Fibroblast of skin of abdomen (primary cell): Measurements from ENCODE around the gene NPVF. TPM values are rescaled to one million over a fixed set of nuclear protein-coding genes. Genes with fewer than 3 reads are reported as not detected.

Experiments used
- DNase-seq: peaks from one replicate; pipeline ENCODE4 v3.0.0-alpha.2; 2013
- polyA plus RNA-seq, 2 experiments: library from polyadenylated mRNA; unstranded; fragments of 120-200 nt; gene quantifications; one replicate each; pipeline ENCODE4 v1.2.1, GENCODE V29; 2013; ENCODE audit not compliant: insufficient read length in 2 of 2

Gene NPVF, protein sequence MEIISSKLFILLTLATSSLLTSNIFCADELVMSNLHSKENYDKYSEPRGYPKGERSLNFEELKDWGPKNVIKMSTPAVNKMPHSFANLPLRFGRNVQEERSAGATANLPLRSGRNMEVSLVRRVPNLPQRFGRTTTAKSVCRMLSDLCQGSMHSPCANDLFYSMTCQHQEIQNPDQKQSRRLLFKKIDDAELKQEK
- not detected for polyA plus RNA-seq (2013, experiment 1 of 2; ENCODE audit: insufficient read length)
- not detected for polyA plus RNA-seq (2013, experiment 2 of 2; ENCODE audit: insufficient read length)

GRCh38 chr7:25228386-25228785, at the start of gene NPVF:
Gene NPVF (minus strand): TSS chr7:25228486. CDS start chr7:25228439, 47 bp downstream.
- DNase-seq, result no peak

DNA sequence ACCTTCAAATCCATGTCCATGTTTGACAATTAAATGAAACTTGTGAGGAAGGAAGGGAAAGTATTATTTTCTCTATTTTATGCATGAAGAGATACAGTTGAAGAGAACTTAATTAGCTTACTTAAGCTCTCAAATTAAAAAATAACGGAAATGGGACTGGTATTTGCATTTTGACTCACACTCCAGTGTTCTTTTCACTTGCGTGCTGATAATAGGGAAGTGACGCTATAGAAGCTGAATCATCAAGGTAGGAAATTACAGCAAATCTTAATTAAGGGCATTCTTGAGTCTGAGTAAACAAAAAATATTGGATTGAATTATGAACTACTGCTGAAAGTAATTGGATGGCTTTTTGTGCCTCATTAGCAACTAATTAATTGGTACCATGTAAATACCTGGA, 44.0 kb upstream of the NPVF start:
- no peak for DNase-seq

DNA sequence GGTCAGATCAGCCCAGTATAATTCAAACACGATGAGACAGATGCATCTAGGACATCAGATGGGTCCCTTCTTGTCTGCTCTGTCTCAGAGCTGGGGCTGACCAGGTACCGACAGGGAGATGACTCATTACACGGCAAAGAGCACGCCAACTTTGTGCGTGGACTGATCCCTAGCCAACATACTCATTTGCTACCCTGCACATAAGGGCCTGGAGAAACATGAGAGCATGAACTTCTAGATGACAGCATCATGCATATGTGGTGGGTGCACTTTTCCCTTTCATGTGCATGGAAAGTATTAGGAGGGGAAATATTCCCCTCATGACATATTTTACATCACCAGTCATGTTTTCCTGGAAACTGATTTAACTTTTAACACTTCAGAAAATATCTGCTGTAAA, 35.1 kb upstream of the NPVF start:
- peak; percentile 59 for DNase-seq

- peak; percentile 66 for DNase-seq
These were observed 34.3 kb upstream of the NPVF start for GRCh38 chr7:25262586-25262985.

DNA sequence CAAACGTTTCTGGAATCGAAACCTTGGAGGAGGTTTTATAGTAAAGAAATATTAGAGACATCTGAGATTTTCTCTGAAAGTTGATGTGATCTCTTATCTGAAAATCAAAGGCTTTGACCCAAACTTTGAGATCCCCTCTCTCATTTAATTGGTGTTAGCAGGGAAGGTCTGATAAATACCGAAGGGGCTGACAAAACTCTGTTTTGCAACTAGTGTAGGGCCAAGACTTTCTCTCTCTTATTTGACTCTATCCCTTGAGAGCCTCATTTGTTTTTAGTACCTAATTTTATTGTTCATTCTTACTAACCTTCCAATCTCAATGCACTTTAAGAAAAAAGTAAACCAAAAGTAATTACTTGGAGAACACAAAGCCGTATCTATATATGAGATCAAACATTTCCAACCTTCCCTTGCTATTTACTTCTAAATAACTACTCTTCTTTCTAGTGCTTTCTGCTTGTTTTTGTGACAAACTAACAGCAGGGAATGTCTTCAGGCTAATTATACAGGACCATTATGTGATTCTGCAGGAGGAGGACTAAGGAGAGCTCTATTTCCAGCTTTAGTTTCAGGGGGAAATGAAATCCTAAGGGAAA, 33.4 kb upstream of the NPVF start:
- no peak for DNase-seq

GRCh38 chr7:25260862-25261494, 32.7 kb upstream of the NPVF start:
- peak; percentile 72 for DNase-seq

GRCh38 chr7:25259487-25260243, 31.4 kb upstream of the NPVF start:
- peak; percentile 79 for DNase-seq

- no peak for DNase-seq
These were observed 28.1 kb upstream of the NPVF start for GRCh38 chr7:25256333-25256819.

DNA sequence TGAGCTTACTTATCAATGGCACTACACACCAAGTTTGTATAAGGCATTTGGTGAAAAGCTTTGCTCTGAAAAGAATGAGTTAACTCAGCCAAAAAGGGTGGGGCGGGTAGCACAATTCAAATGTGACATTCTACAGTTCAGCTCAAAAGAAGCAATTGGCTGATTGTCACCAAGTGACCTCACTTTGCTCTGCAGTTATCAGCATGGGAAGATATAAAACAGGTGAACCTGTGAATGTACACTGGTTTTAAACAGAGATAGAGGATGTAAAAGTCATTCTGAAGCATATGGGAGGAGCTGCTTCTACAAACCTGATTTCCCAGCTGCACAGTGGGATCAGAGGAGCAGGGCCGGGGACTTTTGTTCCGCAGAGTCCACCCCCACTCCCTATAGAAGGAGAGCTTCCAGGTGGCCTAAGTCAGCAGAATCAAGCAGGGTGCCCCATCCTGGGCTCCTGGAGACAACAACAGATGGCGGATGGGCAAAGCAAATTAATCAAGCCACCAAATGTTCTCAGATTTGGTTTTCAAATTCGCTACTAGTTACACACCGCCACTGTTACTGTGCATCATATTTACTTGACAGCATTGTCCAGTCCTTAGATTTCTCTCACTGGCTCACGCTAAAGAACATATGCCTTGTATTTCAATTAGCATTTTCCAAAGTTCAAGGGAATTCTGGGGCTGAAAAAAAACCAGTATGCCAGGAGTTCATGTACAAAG, 27.5 kb upstream of the NPVF start:
- no peak for DNase-seq

- no peak for DNase-seq
These were observed 26.3 kb upstream of the NPVF start for GRCh38 chr7:25254604-25255003.

DNA sequence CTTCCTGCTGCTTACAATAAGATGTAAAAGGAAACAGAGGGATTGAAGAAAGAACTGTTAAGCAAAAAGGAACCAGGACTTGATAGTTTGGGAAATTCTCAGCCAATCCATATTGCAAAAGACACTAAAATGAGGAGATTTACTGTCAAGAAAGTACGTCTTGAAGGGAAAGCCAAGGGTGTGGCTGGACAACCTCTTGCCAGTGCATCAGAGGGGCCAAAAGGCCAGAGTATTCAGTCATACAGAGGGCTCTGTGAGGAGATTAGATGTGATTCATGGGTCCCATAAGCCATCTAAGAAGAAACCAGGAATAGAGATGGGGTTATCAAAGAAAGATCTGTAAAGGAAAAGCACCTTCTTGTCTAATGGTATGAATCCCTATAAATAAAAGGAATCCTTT, 25.4 kb upstream of the NPVF start:
- no peak for DNase-seq

DNA sequence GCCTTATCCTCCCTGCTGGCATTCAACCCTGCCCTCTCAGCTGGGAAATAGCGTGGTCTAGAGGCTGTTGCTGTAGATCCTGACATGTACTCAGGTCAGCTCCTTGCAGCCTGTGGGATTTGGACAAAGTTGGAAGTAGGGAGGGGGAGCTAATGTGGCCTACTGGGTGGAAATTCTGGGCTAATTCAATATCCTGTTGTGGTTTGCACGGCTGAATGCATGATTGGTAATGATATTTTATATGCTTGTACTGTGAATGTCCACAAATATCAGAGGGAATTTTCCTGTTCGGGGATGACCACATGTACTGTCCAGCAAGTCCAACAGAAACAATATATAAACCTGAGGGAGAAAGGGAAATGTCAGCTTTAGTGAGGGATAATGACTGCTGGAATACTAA, 22.1 kb upstream of the NPVF start:
- DNase-seq, result no peak

GRCh38 chr7:25249772-25250171, 21.5 kb upstream of the NPVF start:
- no peak for DNase-seq

- no peak for DNase-seq
These were observed 18.0 kb upstream of the NPVF start for GRCh38 chr7:25246306-25246705.

GRCh38 chr7:25244254-25245033, 16.2 kb upstream of the NPVF start:
- peak; percentile 5 for DNase-seq

GRCh38 chr7:25242678-25243077, 14.4 kb upstream of the NPVF start:
- no peak for DNase-seq

DNA sequence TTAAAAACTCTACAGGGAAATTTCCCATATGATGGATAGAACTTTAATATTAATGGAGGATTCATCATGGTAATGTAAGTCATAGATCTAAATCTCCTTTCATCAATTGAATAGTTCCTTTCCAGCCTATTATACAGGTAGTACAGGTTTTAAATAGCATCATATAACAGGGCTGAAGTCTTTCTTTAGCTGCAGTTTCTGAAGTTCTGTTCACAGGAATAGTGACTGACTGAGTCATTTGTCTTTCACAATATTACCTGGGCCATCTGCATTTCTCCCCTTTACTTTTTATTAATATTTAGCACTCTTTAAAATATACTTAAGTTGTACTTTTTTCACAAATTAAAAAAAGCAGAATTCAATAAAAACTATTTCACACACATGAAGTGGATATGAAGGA, 12.6 kb upstream of the NPVF start:
- no peak for DNase-seq

DNA sequence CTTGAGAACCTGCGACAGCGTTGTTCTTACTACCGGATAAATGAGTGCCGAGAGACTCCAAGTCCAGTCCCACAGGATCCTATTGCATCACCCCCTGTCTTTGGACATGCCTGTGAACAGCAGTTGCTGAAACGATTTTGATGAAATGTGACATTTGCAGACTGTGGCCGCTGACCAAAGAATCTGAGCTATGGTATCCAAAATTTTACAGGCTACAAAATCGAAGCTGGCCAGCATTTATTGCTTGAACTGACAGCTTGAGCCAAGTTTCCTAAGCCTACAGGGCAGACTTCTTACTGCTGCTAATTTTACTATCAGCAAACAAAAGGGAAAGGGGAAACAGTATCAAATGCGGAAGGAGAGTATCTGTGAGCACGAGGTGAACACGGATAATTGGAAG, 12.1 kb upstream of the NPVF start:
- no peak for DNase-seq

DNA sequence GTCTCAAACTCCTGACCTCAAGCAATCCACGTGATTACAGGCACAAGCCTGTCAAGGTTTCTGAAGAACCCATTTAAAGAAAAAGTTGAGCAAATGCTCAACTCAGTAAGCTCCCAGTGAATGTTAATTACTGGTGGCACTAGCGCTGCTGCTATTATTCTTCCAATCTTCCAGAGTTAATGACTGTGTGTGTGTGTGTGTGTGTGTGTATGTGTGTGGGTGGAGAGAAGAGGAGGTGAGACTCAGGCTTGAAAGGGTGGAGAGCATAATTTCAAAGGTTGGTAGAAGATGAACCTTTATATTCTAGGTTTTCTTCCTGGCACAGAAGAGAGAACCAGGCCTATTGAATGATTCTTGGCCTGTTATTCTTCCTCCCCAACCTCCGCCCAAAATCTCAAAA, 11.6 kb upstream of the NPVF start:
- no peak for DNase-seq

- DNase-seq, result no peak
These were observed 9.9 kb upstream of the NPVF start for GRCh38 chr7:25238066-25238725.

GRCh38 chr7:25235471-25235870, 7.2 kb upstream of the NPVF start:
- DNase-seq, result no peak
